ENCODE measurements around the gene SP140L. TPM values are rescaled to one million over a fixed set of nuclear protein-coding genes. Genes with fewer than 3 reads are reported as not detected.
"Not testable (repeated sequence)": the region's sequence is repeated elsewhere in the genome, so short reads cannot be mapped to it uniquely, and the experiment has no call there.

SP140L gene
- 4.3 TPM for total RNA-seq
- long read RNA-seq, partial matches to known transcripts = 0 of 5 reads
- long read RNA-seq, other reads (novel, unspliced or antisense) = 4 of 5 reads

DNA sequence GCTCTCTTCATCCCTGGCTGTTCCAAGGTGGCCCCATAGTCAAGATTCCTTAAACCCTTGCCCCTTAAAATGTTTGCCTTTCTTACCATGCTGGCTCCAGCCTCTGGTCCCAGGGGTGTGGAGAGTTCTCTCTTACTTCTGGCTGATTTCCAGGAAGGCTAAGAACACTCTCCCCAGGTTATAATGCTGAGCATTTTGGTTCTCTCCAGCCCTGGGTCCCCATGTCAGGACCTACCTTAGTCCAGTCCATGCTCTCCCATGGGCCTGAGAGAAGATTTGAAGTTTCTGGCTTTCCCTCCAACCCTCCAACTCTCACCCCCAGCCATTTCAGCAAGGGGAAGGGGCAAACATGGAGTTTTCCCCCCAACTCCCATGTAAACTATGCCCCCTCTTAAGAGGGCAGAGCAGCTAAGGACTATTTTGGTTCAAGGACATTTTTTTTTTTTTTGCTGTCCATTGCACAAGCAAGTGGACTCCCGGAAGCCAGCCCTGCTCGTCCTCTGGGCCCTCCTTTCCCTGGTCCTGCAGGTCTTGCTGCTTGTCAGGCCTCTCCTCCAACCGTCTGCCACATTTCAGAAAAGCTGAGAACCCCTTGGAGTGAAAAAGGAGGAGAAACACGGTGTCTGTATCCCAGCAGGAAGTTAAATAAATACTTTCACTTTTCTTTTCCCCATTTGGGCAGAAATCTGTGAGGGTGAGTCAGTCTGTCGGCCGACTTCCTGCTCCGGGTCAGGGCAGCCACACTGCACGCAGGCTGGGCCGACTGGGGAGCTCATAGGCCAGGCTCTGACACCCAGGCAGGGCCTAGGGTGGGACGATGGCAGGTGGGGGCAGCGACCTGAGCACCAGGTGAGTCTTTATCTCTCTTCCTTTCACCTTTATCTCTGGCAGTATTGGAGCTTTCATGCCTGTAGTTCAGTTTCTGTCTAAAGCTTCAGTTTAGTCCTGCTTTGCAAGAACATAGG lies at the start of gene SP140L:
SP140L (plus strand) TSS at position 741 of the 965 bp plus-strand sequence; CDS start at position 818, 77 bp downstream.
- Histone ChIP-seq H3K27ac (replicated peaks) (peak within 1 kb of the TSS; percentile 89), H3K4me3 (peak within 1 kb of the TSS; percentile 66), H3K4me1 (peaks cover 38% of the 10 kb centered on the region), H3K36me3 (no peaks in the 10 kb centered on the region), H3K27me3 (ENCODE audit: low read depth) (no peaks in the 10 kb centered on the region), H3K9me3 (replicated peaks) (peaks cover 15% of the 10 kb centered on the region)
- intact Hi-C loops (cut with micrococcal nuclease) = no loop called here
- TF ChIP-seq, protein P1, sequence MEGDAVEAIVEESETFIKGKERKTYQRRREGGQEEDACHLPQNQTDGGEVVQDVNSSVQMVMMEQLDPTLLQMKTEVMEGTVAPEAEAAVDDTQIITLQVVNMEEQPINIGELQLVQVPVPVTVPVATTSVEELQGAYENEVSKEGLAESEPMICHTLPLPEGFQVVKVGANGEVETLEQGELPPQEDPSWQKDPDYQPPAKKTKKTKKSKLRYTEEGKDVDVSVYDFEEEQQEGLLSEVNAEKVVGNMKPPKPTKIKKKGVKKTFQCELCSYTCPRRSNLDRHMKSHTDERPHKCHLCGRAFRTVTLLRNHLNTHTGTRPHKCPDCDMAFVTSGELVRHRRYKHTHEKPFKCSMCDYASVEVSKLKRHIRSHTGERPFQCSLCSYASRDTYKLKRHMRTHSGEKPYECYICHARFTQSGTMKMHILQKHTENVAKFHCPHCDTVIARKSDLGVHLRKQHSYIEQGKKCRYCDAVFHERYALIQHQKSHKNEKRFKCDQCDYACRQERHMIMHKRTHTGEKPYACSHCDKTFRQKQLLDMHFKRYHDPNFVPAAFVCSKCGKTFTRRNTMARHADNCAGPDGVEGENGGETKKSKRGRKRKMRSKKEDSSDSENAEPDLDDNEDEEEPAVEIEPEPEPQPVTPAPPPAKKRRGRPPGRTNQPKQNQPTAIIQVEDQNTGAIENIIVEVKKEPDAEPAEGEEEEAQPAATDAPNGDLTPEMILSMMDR (IDR thresholded peaks at IDR 0.05; ENCODE audit: borderline replicate concordance) = no peak
- peak; percentile 73 for DNase-seq

DNA sequence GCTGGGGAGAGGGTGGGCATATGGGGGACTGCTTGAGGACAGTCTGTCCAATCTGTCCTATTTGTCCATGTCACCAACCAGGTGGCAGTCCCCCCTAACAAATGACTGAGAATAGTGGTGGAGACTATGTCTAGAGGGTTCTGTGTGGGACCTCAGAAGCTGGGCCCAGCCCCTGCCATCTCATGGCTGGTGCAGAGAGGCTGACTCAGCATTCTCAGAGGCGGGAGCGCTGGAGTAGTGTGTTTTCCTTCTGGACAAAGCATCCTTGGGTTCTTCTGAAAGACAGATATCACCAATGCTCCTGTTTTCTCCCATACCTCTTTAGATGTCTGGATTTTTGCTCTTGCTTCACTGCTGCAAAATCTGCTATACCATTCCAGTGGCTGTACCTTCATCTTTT lies 44.1 kb upstream of the SP140L start:
- Histone ChIP-seq H3K36me3 (no peaks in the 10 kb centered on the region), H3K27ac (replicated peaks) (no peak overlapping the region), H3K9me3 (replicated peaks) (peaks cover 13% of the 10 kb centered on the region), H3K4me3 (no peak overlapping the region), H3K4me1 (peaks cover 5% of the 10 kb centered on the region), H3K27me3 (ENCODE audit: low read depth) (no peaks in the 10 kb centered on the region)
- TF ChIP-seq, protein P1 (IDR thresholded peaks at IDR 0.05; ENCODE audit: borderline replicate concordance) = no peak
- DNase-seq = no peak
- intact Hi-C loops (cut with micrococcal nuclease) = no loop called here

DNA sequence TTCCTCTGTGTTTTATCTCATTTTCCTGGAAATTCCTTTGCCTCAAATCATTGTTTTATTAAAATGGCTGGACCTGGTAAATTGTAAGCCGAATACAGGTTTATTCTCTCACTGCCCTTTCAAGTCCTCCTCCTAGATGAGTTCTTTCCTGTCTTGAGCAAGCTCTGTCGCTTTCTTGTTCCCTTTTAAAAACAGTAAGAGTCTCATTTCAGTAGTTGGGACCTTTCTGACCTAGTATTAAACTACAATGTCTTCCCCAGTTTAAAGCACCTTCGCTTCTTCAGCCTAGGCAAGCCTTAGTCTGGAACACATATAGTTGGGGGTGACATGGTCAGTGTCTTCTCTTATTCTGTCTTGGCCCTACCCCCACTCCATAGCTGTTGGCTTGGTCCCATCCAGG lies 40.9 kb upstream of the SP140L start:
- Histone ChIP-seq H3K27ac (replicated peaks) (peak overlapping the region; percentile 38), H3K9me3 (replicated peaks) (peaks cover 5% of the 10 kb centered on the region), H3K4me3 (no peak overlapping the region), H3K36me3 (no peaks in the 10 kb centered on the region), H3K27me3 (ENCODE audit: low read depth) (no peaks in the 10 kb centered on the region), H3K4me1 (peaks cover 5% of the 10 kb centered on the region)
- TF ChIP-seq, protein P1 (IDR thresholded peaks at IDR 0.05; ENCODE audit: borderline replicate concordance) = no peak
- DNase-seq = no peak
- intact Hi-C loops (cut with micrococcal nuclease) = no loop called here

DNA sequence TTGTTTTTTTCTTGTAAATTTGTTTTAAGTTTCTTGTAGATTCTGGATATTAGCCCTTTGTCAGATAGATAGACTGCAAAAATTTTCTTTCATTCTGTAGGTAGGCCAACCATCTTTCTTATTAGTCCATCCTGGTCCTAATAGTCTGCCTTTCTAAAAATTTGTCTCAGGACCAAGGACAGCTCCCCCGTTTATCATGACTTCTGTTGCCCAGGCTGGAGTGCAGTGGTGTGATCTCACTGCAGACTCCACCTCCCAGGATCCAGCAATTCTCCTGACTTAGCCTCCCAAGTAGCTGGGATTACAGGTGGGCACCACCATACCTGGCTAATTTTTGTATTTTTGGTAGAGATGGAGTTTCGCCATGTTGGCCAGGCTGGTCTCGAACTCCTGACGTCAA lies 37.7 kb upstream of the SP140L start:
- intact Hi-C loops (cut with micrococcal nuclease); H3K27me3 ChIP-seq (ENCODE audit: low read depth); H3K9me3 ChIP-seq (replicated peaks); DNase-seq; H3K36me3 ChIP-seq; H3K4me1 ChIP-seq; H3K4me3 ChIP-seq; H3K27ac ChIP-seq (replicated peaks): not testable (repeated sequence)

DNA sequence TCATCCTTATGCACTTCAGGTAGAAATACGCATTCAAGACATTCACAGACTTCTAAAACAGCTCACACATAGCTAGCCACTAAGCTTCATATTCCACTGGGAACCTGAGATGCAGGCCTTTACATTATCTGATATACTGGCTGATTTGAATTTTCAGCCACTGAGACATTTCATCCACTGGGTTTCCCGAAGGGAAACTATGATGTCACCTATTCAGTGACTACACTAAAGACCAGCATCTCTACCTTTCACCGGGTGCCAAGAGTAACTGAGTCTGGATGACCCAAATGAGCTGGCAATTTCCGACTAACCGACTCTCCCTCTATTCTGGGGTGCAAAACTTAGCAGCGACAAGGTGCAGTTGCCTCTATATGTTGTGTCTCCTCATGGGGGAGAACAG lies 31.8 kb upstream of the SP140L start:
- Histone ChIP-seq H3K9me3 (replicated peaks) (peaks cover 7% of the 10 kb centered on the region), H3K27ac (replicated peaks) (no peak overlapping the region), H3K4me1 (no peaks in the 10 kb centered on the region), H3K27me3 (ENCODE audit: low read depth) (no peaks in the 10 kb centered on the region), H3K36me3 (no peaks in the 10 kb centered on the region), H3K4me3 (no peak overlapping the region)
- intact Hi-C loops (cut with micrococcal nuclease) = no loop called here
- TF ChIP-seq, protein P1 (IDR thresholded peaks at IDR 0.05; ENCODE audit: borderline replicate concordance) = no peak
- no peak for DNase-seq

DNA sequence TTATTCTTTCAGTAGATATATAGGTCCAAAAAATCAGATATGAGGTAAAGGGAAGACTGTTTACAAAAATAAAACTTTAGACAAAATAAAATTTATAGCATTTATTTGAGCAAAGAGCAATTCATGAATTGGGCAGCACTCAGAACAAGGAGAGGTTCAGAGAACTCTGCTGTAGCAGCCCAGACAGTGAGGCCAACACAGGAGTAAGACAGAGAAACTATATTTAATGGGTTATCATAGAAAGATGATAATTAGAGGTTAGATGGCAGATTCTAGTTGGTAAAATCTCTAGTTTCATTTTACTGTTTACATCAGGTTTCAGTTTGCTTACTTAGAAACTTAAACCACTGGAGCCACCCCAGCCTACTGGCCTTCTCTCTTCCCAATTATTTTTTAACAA lies 30.1 kb upstream of the SP140L start:
- DNase-seq = no peak
- H3K9me3 ChIP-seq (replicated peaks) = peaks cover 23% of the 10 kb centered on the region
- H3K4me3 ChIP-seq = no peak overlapping the region
- no peaks in the 10 kb centered on the region for H3K36me3 ChIP-seq
- no peaks in the 10 kb centered on the region for H3K27me3 ChIP-seq (ENCODE audit: low read depth)
- intact Hi-C loops (cut with micrococcal nuclease) = no loop called here
- no peak overlapping the region for H3K27ac ChIP-seq (replicated peaks)
- no peaks in the 10 kb centered on the region for H3K4me1 ChIP-seq
- TF ChIP-seq, protein P1 (IDR thresholded peaks at IDR 0.05; ENCODE audit: borderline replicate concordance) = no peak

All from left ventricle myocardium inferior (tissue), 1 donor.